GM19023 (cell line): Measurements from ENCODE around the gene DGCR8.

ENCODE experiments used
- ATAC-seq: cut with Tn5 transposase; IDR thresholded peaks from one replicate; pipeline ENCODE4 v1.9.1; 2021; ENCODE audit warnings: mild to moderate bottlenecking, moderate library complexity; ENCODE audit not compliant: unreplicated experiment

The DGCR8 gene

GRCh38 chr22:20121856-20122415, 41.9 kb downstream of the DGCR8 start:
- no peak for ATAC-seq

- ATAC-seq, result no peak
Measured at GRCh38 chr22:20123366-20124082, 43.5 kb downstream of the DGCR8 start.

DNA sequence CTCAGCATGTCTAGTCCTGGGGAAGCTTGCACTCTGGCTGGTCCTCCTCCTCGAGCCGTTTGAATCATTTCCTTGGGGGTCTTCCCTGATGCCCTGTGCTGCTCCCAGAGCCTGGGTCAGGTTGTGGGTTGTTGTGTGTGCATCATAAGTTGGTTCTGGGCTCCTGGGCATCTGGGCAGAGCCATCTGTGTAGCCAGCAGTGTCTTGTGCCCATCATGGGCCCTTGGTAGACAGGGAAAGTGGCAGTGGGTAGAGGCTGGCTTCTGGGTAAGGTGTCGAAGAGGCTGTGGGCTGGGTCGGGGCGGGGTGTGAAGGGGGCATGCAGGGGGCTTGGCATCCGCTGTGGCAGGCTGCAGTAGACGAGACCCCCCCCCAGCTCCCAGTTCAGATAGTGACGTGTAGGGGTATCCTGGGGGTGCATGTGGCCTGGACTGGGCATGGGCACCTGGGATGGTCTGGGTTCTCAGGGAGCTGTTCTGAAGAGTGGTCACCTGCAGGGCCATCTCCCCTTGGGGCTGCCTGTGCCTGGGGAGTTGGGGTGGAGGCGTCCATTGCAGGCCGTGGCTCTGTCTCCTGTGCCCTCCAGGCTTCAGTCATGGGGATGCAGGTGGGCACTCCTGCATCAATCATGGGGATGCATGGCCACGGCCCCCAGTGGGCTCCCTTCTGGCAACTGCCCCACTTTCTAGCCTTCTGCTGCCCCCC, 44.2 kb downstream of the DGCR8 start:
- ATAC-seq, result no peak

- no peak for ATAC-seq
Measured at GRCh38 chr22:20125201-20126174, 45.4 kb downstream of the DGCR8 start.

GRCh38 chr22:20126284-20127029, 46.4 kb downstream of the DGCR8 start:
- no peak for ATAC-seq

- no peak for ATAC-seq
Measured at GRCh38 chr22:20127318-20127868, 47.4 kb downstream of the DGCR8 start.

GRCh38 chr22:20127869-20128618, 48.0 kb downstream of the DGCR8 start:
- ATAC-seq, result no peak

- ATAC-seq, result no peak
Measured at GRCh38 chr22:20128619-20128901, 48.5 kb downstream of the DGCR8 start.

- no peak for ATAC-seq
Measured at GRCh38 chr22:20128902-20129746, 49.1 kb downstream of the DGCR8 start.

GRCh38 chr22:20129747-20130014, 49.6 kb downstream of the DGCR8 start:
- ATAC-seq, result no peak

- no peak for ATAC-seq
Measured at GRCh38 chr22:20130319-20130718, 50.3 kb downstream of the DGCR8 start.

GRCh38 chr22:20130731-20131596, 50.9 kb downstream of the DGCR8 start:
- ATAC-seq, result peak; percentile 66

DNA sequence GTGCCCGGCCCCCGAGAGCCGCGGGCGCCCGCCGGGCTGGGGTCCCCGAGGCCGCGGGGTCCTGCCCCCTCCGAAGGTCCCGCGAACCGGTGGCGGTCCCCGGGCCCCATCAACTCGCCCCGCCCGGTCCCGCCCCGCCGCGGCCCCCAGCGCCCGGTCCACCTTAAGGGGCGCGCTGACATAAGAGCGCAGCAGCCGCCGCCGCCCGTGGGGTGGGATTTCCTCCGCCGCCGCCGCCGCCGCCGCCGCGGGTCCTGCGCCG, 51.5 kb downstream of the DGCR8 start, which contains the start of gene ZDHHC8:
Gene ZDHHC8 (plus strand): TSS at position 208 of the 262 bp plus-strand sequence. CDS start 144 bp downstream, outside the sequence.
- ATAC-seq, result peak; percentile 53

DNA sequence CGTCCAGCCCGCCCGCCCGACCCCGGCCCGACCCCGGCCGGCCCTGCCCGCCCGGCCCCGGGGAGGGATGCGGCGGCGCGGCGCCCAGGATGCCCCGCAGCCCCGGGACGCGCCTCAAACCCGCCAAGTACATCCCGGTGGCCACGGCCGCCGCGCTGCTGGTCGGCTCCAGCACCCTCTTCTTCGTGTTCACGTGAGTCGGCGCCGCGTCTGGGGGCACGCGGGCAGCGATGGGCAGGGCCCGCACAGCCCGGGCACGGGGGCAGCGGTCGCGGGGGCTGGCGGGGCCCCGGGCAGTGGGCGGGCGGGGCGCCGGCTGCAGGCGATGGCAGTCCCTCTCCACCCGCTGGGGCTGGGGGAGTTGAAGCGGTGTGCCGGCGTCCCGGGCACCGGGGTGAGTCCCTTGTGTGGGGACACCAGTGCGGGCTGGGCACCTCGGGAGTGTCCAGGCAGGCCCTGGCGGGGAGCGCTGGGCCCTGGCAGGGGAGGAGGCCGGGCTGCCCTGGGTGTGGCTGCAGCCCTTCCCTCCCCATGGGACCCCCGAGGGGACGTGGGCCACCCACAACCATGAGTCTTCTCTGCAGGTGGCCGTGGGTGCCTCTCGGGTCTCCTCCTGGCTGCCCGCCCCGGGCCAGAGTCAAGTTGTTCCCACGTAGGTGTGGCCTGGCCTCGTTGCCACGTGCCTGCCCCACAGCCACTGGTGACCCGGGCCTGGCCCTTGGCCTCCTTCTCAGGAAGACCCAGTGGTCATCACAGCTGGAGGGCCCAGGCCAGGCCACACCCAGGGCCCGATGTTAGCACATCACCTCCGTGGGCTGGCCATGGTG, 52.0 kb downstream of the DGCR8 start:
- peak; percentile 9 for ATAC-seq

DNA sequence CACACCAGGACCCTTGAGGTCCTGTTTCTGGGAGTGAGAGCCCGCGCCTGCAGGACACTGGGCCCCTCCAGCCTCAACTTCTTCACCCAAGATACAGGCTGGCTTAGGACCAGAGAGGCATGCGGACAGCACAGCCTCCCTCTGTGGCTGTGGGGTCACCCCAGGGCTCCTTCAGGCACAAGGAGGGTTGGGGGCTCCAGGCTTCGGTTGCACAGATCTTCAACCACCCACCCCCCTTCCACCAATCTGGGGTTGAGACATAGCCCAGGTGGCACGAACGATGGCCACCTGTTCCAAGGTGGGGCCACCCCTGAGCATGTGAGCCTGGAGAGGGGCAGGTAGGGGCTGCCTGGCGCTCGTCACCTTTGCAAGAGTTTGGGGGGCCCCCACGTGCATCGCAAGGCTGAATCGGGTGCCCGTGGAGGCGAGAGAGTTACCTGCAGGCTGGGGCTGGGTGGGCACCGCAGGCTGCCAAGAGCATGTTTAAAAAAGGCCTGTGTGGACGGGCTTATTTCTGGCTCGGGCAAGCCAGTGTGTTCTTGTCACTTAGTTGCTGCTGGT, 52.7 kb downstream of the DGCR8 start:
- ATAC-seq, result no peak

DNA sequence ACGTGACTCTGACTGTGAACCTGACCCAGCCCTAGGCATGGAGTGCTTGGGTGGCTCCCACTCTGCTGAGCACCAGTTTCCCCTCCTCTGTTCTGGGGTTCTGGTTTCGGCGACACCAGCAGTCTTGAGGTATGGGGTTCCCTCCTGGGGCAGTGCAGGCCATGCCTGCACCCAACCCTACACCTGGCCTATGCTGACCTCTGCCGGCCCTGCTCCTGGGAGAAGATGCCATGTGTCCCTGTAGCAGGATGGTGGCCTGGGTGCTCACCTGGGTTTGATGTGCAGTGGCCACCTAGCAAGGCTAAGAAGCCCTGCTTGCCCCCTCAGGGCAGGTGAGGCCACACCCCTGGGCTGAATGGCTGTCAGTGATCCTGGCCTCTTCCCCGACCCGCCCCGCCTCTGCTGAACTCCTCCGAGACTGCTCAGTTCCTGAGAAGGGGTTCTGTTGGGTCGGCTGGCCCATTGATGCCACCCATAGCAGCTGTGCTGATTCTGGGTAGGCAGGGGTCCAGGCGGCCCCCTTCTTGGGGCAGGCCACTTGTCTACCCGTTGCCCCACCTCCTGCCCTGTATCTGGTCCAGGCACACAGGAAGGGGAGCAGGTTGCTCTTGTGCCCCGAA, 54.0 kb downstream of the DGCR8 start:
- no peak for ATAC-seq
